Neural cell (in vitro differentiated cells): ENCODE data around the gene SOCS6. TPM values are rescaled to one million over a fixed set of nuclear protein-coding genes. Genes with fewer than 3 reads are reported as not detected.

Experiments
- H2AFZ ChIP-seq: fragments of 200-600, 300-800 bp; sonication (generic), shearing (Covaris generic); 2 replicates; pipeline ENCODE4 v1.6.0; 2014; ENCODE audit warnings: low read depth, mild to moderate bottlenecking, antibody characterized with exemption, low read length, moderate library complexity
- H3F3A ChIP-seq: fragments of 200-600 bp; shearing (Covaris generic); 2 replicates; pipeline ENCODE4 v1.6.1; 2016; ENCODE audit warnings: mild to moderate bottlenecking, moderate library complexity, mixed read lengths, antibody characterized with exemption, low read length; ENCODE audit not compliant: insufficient read depth, poor library complexity, severe bottlenecking
- H3K27ac ChIP-seq: fragments of 200-600, 300-800 bp; sonication (generic), shearing (Covaris generic); 2 replicates; pipeline ENCODE4 v1.5.1; 2014; ENCODE audit warnings: mild to moderate bottlenecking, low read length, moderate library complexity
- H3K27me3 ChIP-seq: fragments of 300-800, 200-600 bp; sonication (generic), shearing (Covaris generic); 2 replicates; pipeline ENCODE4 v1.6.0; 2014; ENCODE audit warnings: mild to moderate bottlenecking, low read depth, low read length, moderate library complexity; ENCODE audit not compliant: insufficient read depth
- H3K36me3 ChIP-seq: fragments of 300-800, 200-600 bp; sonication (generic), shearing (Covaris generic); 2 replicates; pipeline ENCODE4 v1.5.1; 2014; ENCODE audit warnings: mild to moderate bottlenecking, antibody characterized with exemption, low read length, moderate library complexity; ENCODE audit not compliant: insufficient read depth
- H3K4me2 ChIP-seq: fragments of 300-800, 200-600 bp; sonication (generic), shearing (Covaris generic); 2 replicates; pipeline ENCODE4 v1.6.0; 2014; ENCODE audit warnings: mild to moderate bottlenecking, low read length
- H3K4me3 ChIP-seq: fragments of 300-800, 200-600 bp; sonication (generic), shearing (Covaris generic); 2 replicates; pipeline ENCODE4 v1.5.1; 2014; ENCODE audit warnings: mild to moderate bottlenecking, low read length, moderate library complexity
- H3K79me2 ChIP-seq: fragments of 200-600 bp; shearing (Covaris generic); replicated peaks from 2 replicates; pipeline ENCODE4 v1.6.0; 2014; ENCODE audit warnings: mild to moderate bottlenecking, low read length, moderate library complexity; ENCODE audit not compliant: insufficient read depth
- H3K9ac ChIP-seq: fragments of 300-800, 200-600 bp; sonication (generic), shearing (Covaris generic); 2 replicates; pipeline ENCODE4 v1.6.1; 2016; ENCODE audit warnings: mild to moderate bottlenecking, low read length, mixed read lengths
- H3K9me2 ChIP-seq: fragments of 200-600 bp; shearing (Covaris generic); 2 replicates; pipeline ENCODE4 v1.6.1; 2016; ENCODE audit warnings: mild to moderate bottlenecking, low read length, mixed read lengths; ENCODE audit not compliant: insufficient read depth
- H3K9me3 ChIP-seq: fragments of 200-600, 300-800 bp; sonication (generic), shearing (Covaris generic); 2 replicates; pipeline ENCODE4 v1.6.1; 2016; ENCODE audit warnings: mild to moderate bottlenecking, mixed run types, low read length, moderate library complexity, mixed read lengths
- H4K20me1 ChIP-seq: fragments of 200-600 bp; shearing (Covaris generic); 2 replicates; pipeline ENCODE4 v1.6.1; 2016; ENCODE audit warnings: mild to moderate bottlenecking, mixed run types; ENCODE audit not compliant: insufficient read depth
- CTCF ChIP-seq: fragments of 450-650 bp; IDR thresholded peaks from 2 replicates; pipeline ENCODE4 v1.5.1; 2014; ENCODE audit warnings: antibody characterized with exemption, mild to moderate bottlenecking, moderate library complexity; ENCODE audit not compliant: poor library complexity, severe bottlenecking
- EP300 ChIP-seq: fragments of 450-650 bp; conservative IDR thresholded peaks from 2 replicates; pipeline ENCODE4 v1.6.1; 2014; ENCODE audit warnings: antibody characterized with exemption, mild to moderate bottlenecking, moderate library complexity; ENCODE audit not compliant: poor library complexity, severe bottlenecking
- EZH2 ChIP-seq: fragments of 200-600, 300-800 bp; shearing (Covaris generic), sonication (generic); IDR thresholded peaks from 2 replicates; pipeline ENCODE4 v1.6.1; 2014; ENCODE audit warnings: antibody characterized with exemption, low read length, borderline replicate concordance, mild to moderate bottlenecking; ENCODE audit not compliant: insufficient read depth, poor library complexity, severe bottlenecking
- MXI1 ChIP-seq: fragments of 450-650 bp; conservative IDR thresholded peaks from 2 replicates; pipeline ENCODE4 v1.6.1; 2014; ENCODE audit warnings: antibody characterized with exemption, mild to moderate bottlenecking; ENCODE audit not compliant: poor library complexity, severe bottlenecking
- POLR2AphosphoS5 ChIP-seq: IDR thresholded peaks from 2 replicates; pipeline ENCODE4 v1.6.1; 2012
- RAD21 ChIP-seq: fragments of 450-650 bp; conservative IDR thresholded peaks from 2 replicates; pipeline ENCODE4 v1.6.1; 2014; ENCODE audit warnings: antibody characterized with exemption, mild to moderate bottlenecking, moderate library complexity
- REST ChIP-seq: IDR thresholded peaks from 2 replicates; pipeline ENCODE4 v1.6.1; 2012; ENCODE audit warnings: borderline replicate concordance
- SMC3 ChIP-seq: fragments of 450-650 bp; conservative IDR thresholded peaks from 2 replicates; pipeline ENCODE4 v1.6.1; 2014; ENCODE audit warnings: antibody characterized with exemption, mild to moderate bottlenecking, moderate library complexity; ENCODE audit not compliant: poor library complexity
- TAF1 ChIP-seq: IDR thresholded peaks from 2 replicates; pipeline ENCODE4 v1.6.1; 2012; ENCODE audit warnings: low read depth
- polyA plus RNA-seq: library from polyadenylated mRNA; depleted of rRNA; stranded (reverse); fragments of >200 nt; gene quantifications from 2 replicates; pipeline ENCODE4 v1.2.3, GENCODE V29; 2014

Gene SOCS6
- polyA plus RNA-seq, 1 donor from 2014 or later, result 21.9 TPM

GRCh38 chr18:70261141-70261788, 27.6 kb upstream of the SOCS6 start:
- H3F3A ChIP-seq, result no peaks in the 10 kb centered on the region
- H3K9ac ChIP-seq, result no peak overlapping the region
- no peak overlapping the region for H3K4me2 ChIP-seq
- no peak overlapping the region for H2AFZ ChIP-seq
- H4K20me1 ChIP-seq, result no peaks in the 10 kb centered on the region
- H3K27ac ChIP-seq, result no peak overlapping the region
- TF ChIP-seq TAF1 (no peak), REST (no peak), MXI1 (no peak), POLR2AphosphoS5 (no peak)
- H3K27me3 ChIP-seq, result no peaks in the 10 kb centered on the region
- H3K9me3 ChIP-seq, result no peaks in the 10 kb centered on the region
- H3K4me3 ChIP-seq, result no peak overlapping the region
- H3K36me3 ChIP-seq, result no peaks in the 10 kb centered on the region
- no peaks in the 10 kb centered on the region for H3K9me2 ChIP-seq
- H3K79me2 ChIP-seq, result no peaks in the 10 kb centered on the region

GRCh38 chr18:70263336-70263735, 25.5 kb upstream of the SOCS6 start:
- H4K20me1 ChIP-seq, result no peaks in the 10 kb centered on the region
- no peaks in the 10 kb centered on the region for H3F3A ChIP-seq
- no peaks in the 10 kb centered on the region for H3K79me2 ChIP-seq
- H3K27ac ChIP-seq, result no peak overlapping the region
- H3K27me3 ChIP-seq, result no peaks in the 10 kb centered on the region
- no peak overlapping the region for H2AFZ ChIP-seq
- H3K36me3 ChIP-seq, result no peaks in the 10 kb centered on the region
- H3K9me3 ChIP-seq, result no peaks in the 10 kb centered on the region
- no peak overlapping the region for H3K4me2 ChIP-seq
- H3K9me2 ChIP-seq, result no peaks in the 10 kb centered on the region
- no peak for TF ChIP-seq TAF1
- TF ChIP-seq MXI1, result no peak
- no peak for TF ChIP-seq SMC3
- TF ChIP-seq EP300, result no peak
- no peak for TF ChIP-seq CTCF
- no peak for TF ChIP-seq RAD21
- TF ChIP-seq POLR2AphosphoS5, result no peak
- TF ChIP-seq EZH2, result no peak
- TF ChIP-seq REST, result no peak
- no peak overlapping the region for H3K9ac ChIP-seq
- H3K4me3 ChIP-seq, result no peak overlapping the region
